Measurements from ENCODE around the gene KDM2B.

Gene KDM2B

DNA sequence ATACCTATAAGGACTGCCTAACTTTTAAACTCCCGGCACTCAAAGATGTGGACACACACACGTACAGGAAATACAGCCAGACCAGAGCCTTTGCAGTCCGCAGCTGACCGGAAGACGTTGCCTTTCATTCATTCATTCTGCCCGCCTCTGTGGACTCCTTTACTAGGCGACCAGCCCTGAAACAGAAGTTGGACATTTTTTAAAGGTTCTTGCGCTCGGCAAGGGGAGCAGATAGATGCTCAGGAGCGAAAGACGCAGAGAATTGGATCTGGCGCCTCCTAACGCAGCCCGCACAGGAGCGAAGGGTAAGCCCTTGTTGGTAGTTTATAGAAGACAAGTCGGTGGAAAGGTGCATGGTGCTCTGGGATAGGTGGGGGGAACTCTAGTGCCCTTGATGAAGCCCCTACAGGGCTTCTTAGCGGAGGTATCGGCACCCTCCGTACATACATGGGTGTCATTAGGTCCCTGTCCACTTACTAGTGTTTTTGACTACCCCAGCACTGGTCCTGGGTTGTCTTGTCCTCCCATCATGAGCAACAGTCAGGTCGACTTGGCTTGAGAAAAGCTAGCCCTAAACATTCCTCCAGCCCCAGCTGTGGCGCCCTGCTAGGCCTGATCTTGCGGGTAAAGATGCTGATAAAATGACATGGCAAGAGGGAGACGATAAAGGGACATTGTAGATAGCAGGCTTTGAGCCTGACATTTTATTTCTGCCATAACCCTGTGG lies at the start of gene KDM2B:
Gene KDM2B, minus strand, starts transcription at position 65 of the 727 bp plus-strand sequence. CDS start 112 bp downstream, outside the sequence.
- no peak for TF ChIP-seq Cebpa-rat (IDR thresholded peaks at IDR 0.05)
- Histone ChIP-seq H3K4me1 (peaks cover 71% of the 10 kb centered on the region), H3K27me3 (no peaks in the 10 kb centered on the region), H3K4me3 (peak within 1 kb of the TSS; percentile 78), H3K36me3 (peaks cover 1% of the 10 kb centered on the region), H3K9ac (peak within 1 kb of the TSS; percentile 90), H3K9me3 (no peaks in the 10 kb centered on the region), H4K20me1 (no peaks in the 10 kb centered on the region), H3K27ac (peak within 1 kb of the TSS; percentile 90), H3K4me2 (peak within 1 kb of the TSS; percentile 91)

DNA sequence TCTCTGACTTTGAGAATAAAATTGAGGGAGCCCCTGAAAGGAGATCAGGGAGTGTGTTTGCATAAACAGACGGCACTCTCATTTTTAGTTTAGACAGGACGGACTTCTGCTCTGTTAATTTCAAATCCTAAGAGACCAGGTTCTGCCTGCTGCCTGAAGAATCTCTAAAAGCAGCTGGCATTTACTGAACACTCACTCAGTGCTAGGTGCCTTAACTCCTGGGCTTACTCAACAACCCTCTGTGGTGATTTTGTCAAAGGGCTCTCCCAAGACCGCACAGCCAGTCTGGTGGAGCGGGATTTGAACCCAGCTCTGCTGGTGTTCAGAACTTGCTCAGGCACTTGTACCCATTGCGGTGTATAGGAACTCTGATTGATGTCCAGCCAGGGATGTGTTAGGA lies 47.7 kb upstream of the KDM2B start:
- Histone ChIP-seq H3K36me3 (peaks cover 22% of the 10 kb centered on the region), H3K27ac (peak overlapping the region; percentile 84), H3K4me3 (peak overlapping the region; percentile 80), H3K9ac (peak overlapping the region; percentile 88), H3K4me1 (peaks cover 72% of the 10 kb centered on the region), H3K9me3 (no peaks in the 10 kb centered on the region), H4K20me1 (peaks cover 39% of the 10 kb centered on the region), H3K27me3 (no peaks in the 10 kb centered on the region), H3K4me2 (peak overlapping the region; percentile 94)
- TF ChIP-seq Cebpa-rat (IDR thresholded peaks at IDR 0.05) = peak; percentile 24; the same call in 1 of the 2 replicates

DNA sequence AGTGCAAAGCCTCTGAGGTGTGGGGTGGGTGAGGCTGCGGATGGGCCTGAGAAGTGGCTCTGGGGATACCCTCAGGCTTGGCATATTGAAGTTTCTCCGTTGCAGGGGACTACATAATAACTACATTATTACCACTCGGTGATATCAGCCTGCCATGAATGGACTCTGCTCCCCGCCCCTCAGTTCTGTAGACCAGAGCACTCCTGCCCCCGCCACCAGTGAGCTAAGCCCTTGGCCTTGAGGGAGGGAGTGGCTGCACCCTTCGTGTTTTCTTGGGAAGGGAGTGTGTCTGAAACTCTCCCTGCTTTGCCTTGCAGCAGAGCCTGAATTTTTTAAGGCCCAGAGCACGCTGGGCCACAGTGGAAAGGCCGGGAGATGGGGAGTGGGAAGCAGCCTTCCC lies 47.2 kb upstream of the KDM2B start:
- no peak for TF ChIP-seq Cebpa-rat (IDR thresholded peaks at IDR 0.05)
- H3K4me2 ChIP-seq = peak overlapping the region; percentile 94
- no peaks in the 10 kb centered on the region for H3K27me3 ChIP-seq
- peak overlapping the region; percentile 88 for H3K9ac ChIP-seq
- H4K20me1 ChIP-seq = peaks cover 35% of the 10 kb centered on the region
- peaks cover 18% of the 10 kb centered on the region for H3K36me3 ChIP-seq
- no peaks in the 10 kb centered on the region for H3K9me3 ChIP-seq
- peak overlapping the region; percentile 84 for H3K27ac ChIP-seq
- H3K4me1 ChIP-seq = peaks cover 68% of the 10 kb centered on the region
- H3K4me3 ChIP-seq = peak overlapping the region; percentile 80

DNA sequence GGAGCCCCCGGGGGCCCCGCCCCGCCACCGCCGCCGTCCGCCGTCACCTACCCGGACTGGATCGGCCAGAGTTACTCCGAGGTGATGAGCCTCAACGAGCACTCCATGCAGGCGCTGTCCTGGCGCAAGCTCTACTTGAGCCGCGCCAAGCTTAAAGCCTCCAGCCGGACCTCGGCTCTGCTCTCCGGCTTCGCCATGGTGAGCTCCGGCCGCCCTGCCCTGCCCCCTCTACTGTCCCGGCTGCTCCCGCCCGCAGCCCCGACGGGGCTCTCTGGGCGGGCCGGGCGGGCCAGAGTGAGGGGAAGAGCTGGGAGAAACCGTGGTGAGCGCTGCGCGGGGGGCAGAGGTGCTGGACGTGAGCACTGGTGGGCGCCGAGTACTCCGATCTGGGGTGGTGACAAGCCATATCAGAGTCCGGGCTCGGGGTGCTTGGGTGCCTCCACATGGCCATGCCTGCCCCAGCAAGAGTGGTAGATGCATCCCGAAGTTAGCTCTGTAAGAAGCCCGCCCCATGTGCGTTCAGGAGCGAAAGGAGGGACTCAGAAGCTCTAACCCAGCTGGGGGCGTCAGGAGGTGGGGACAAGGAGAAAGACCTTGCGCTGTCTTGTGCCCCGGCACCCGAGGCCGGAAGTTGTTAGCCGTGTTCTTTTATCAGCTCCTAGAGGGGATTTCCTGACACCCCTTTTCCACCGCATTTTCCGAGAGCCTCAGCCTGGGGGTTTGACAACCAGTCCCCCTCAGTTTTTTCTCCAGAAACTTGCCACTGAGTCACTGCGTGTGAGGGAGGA lies 46.2 kb upstream of the KDM2B start:
- Histone ChIP-seq H3K9me3 (no peaks in the 10 kb centered on the region), H3K36me3 (peaks cover 14% of the 10 kb centered on the region), H3K4me3 (peak overlapping the region; percentile 80), H3K27me3 (no peaks in the 10 kb centered on the region), H3K4me2 (peak overlapping the region; percentile 94), H4K20me1 (peaks cover 31% of the 10 kb centered on the region), H3K9ac (peak overlapping the region; percentile 88), H3K27ac (peak overlapping the region; percentile 84), H3K4me1 (peaks cover 58% of the 10 kb centered on the region)
- no peak for TF ChIP-seq Cebpa-rat (IDR thresholded peaks at IDR 0.05)

DNA sequence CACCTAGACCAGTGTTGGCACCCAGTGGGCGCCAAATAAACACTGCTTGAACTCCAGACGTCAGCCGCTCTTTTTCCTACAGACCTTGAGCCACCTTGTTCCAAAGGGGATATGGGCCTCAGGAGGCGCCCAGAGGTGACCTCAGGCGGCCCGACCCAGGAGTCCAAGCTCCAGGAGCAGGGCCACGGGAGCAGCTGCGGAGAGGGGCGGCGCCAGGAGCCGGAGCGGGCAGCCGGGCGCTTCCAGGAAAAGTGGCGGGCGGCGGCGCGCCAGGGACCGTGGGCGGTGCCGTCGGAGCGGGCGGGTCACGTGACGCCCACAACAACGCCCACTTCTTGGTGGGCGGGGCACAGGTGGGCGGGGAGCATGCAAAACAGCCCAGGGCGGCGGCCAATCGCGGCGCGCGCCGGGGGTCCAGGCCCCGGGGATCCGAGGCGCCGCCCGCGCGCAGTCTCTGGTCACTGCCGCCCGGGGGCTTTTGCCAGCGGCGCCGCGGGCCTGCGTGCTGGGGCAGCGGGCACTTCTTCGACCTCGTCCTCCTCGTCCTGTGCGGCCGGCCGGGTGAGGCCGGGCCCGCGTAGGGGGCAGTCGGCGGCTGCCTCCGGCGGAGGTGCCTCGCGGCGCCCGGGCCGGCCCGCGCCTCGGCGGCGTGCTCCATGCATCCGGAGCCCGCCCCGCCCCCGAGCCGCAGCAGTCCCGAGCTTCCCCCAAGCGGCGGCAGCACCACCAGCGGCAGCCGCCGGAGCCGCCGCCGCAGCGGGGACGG lies 45.4 kb upstream of the KDM2B start, which contains the start of gene ORAI1:
Gene ORAI1, plus strand, starts transcription at position 444 of the 766 bp plus-strand sequence.
- peaks cover 27% of the 10 kb centered on the region for H4K20me1 ChIP-seq
- H3K27ac ChIP-seq = peak within 1 kb of the TSS; percentile 84
- H3K4me1 ChIP-seq = peaks cover 50% of the 10 kb centered on the region
- no peaks in the 10 kb centered on the region for H3K9me3 ChIP-seq
- peaks cover 11% of the 10 kb centered on the region for H3K36me3 ChIP-seq
- H3K4me2 ChIP-seq = peak within 1 kb of the TSS; percentile 94
- H3K4me3 ChIP-seq = peak within 1 kb of the TSS; percentile 80
- no peak for TF ChIP-seq Cebpa-rat (IDR thresholded peaks at IDR 0.05)
- H3K27me3 ChIP-seq = no peaks in the 10 kb centered on the region
- peak within 1 kb of the TSS; percentile 88 for H3K9ac ChIP-seq

DNA sequence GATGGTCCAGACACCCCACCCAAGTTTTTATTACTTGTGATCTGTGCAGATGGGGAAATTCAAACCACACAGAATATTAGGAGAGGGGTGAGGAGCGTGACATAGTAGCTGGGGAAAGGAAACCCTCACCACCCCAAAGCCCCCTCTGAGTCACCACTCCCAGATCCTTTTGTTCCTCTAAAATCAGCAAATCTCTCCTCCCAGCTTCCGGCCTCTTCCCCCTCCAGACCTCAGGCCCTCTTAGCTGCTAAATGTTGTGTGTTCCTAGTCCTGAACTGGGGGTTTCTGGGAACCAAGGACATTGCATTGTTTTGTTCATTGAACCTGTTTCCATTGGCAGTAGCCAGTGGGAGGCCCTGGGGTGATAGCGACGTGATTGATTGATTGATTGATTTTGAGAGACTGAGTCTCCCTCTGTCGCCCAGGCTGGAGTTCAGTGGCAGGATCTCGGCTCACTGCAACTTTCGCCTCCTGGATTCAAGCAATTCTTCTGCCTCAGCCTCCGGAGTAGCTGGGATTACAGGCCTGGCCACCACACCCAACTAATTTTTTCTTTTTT lies 39.6 kb upstream of the KDM2B start:
- no peaks in the 10 kb centered on the region for H4K20me1 ChIP-seq
- H3K9ac ChIP-seq = no peak overlapping the region
- H3K4me1 ChIP-seq = peaks cover 22% of the 10 kb centered on the region
- no peak for TF ChIP-seq Cebpa-rat (IDR thresholded peaks at IDR 0.05)
- H3K4me2 ChIP-seq = no peak overlapping the region
- no peak overlapping the region for H3K27ac ChIP-seq
- H3K36me3 ChIP-seq = no peaks in the 10 kb centered on the region
- H3K9me3 ChIP-seq = no peaks in the 10 kb centered on the region
- H3K4me3 ChIP-seq = no peak overlapping the region
- H3K27me3 ChIP-seq = no peaks in the 10 kb centered on the region

DNA sequence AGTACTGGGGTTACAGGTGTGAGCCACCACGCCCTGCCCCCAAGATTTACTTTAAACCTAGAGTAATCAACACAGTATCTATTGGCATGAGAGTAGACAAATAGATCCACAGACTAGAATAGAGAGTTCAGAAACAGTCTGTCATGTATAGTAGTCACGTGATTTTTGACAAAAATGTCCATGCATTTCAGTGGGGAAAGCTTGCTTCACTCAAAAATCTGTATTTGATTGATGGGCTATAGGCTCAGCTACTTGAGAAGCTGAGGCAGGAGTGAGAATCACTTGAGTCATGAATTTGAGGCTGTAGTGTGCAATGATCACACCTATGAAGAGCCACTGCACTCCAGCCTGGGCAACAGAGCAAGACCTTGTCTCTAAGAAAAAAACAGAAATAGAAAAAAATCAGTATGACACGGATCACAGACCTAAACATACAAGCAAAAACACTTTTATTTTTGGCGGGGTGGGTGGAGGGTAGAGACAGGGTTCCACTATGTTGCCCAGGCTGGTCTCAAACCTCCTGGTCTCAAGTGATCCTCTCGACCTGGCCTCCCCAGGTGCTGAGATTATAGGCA lies 37.9 kb upstream of the KDM2B start:
- no peaks in the 10 kb centered on the region for H3K9me3 ChIP-seq
- no peaks in the 10 kb centered on the region for H3K27me3 ChIP-seq
- H4K20me1 ChIP-seq = no peaks in the 10 kb centered on the region
- no peaks in the 10 kb centered on the region for H3K36me3 ChIP-seq
- H3K4me2 ChIP-seq = peak overlapping the region; percentile 27; the same call in 1 of the 2 replicates
- H3K4me1 ChIP-seq = peaks cover 22% of the 10 kb centered on the region
- H3K27ac ChIP-seq = no peak overlapping the region
- no peak for TF ChIP-seq Cebpa-rat (IDR thresholded peaks at IDR 0.05)
- H3K9ac ChIP-seq = no peak overlapping the region
- H3K4me3 ChIP-seq = no peak overlapping the region

DNA sequence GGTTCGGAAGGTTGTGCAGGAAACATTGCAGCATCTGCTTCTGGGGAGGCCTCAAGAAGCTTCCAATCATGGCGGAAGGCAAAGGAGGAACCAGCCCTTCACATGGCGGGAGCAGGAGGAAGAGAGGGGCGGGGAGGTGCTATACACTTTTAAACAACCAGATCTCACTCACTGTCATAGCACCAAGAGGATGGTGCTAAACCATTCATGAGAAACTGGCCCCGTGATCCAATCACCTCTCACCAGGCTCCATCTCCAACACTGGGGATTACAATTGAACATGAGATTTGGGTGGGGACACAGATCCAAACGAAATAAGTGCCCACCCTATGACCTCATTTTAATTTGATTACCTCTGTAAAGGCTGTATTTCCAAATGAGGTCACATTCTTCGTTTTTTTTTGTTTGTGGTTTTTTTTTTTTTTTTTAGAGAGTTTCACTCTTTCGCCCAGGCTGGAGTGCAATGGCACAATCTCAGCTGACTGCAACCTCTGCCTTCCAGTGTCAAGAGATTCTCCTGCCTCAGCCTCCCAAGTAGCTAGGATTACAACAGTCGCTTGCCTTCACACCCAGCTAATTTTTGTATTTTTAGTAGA lies 34.1 kb upstream of the KDM2B start:
- H3K9ac ChIP-seq = no peak overlapping the region
- no peaks in the 10 kb centered on the region for H3K36me3 ChIP-seq
- no peak overlapping the region for H3K4me3 ChIP-seq
- H3K4me1 ChIP-seq = peaks cover 29% of the 10 kb centered on the region
- no peak for TF ChIP-seq Cebpa-rat (IDR thresholded peaks at IDR 0.05)
- H3K27ac ChIP-seq = no peak overlapping the region
- H3K27me3 ChIP-seq = no peaks in the 10 kb centered on the region
- no peaks in the 10 kb centered on the region for H3K9me3 ChIP-seq
- H3K4me2 ChIP-seq = no peak overlapping the region
- no peaks in the 10 kb centered on the region for H4K20me1 ChIP-seq

DNA sequence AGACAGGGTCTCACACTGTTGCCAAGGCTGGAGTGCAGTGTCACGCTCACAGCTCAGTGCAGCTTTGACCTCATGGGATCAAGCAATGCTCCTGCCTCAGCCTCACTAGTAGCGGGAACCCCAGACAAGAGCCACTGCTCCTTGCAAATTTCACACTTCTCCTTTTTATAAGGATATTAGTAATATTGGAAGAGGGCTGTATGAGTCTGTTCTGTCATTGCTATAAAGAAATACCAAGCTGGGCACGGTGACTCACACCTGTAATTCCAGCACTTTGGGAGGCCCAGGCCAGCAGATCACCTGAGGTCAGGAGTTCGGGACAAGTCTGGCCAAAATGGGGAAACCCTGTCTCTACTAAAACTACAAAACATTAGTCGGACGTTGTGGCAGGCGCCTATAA lies 32.6 kb upstream of the KDM2B start:
- H3K9ac ChIP-seq = no peak overlapping the region
- H4K20me1 ChIP-seq = no peaks in the 10 kb centered on the region
- no peak overlapping the region for H3K4me3 ChIP-seq
- no peak for TF ChIP-seq Cebpa-rat (IDR thresholded peaks at IDR 0.05)
- H3K4me1 ChIP-seq = peaks cover 15% of the 10 kb centered on the region
- no peak overlapping the region for H3K4me2 ChIP-seq
- H3K27me3 ChIP-seq = no peaks in the 10 kb centered on the region
- no peak overlapping the region for H3K27ac ChIP-seq
- H3K9me3 ChIP-seq = no peaks in the 10 kb centered on the region
- no peaks in the 10 kb centered on the region for H3K36me3 ChIP-seq

Data from BLaER1 (cell line).